Cardiac muscle cell (in vitro differentiated cells and primary cell): Measurements from ENCODE around the gene VTA1. TPM values are rescaled to one million over a fixed set of nuclear protein-coding genes. Genes with fewer than 3 reads are reported as not detected.
A peak's percentile ranks its signal among the peaks of the same experiment; 100 is the strongest.
"Not testable (repeated sequence)": the region's sequence is repeated elsewhere in the genome, so short reads cannot be mapped to it uniquely, and the experiment has no call there.

Experiments used
- DNase-seq, 2 donors: peaks; one replicate each; pipeline versions ENCODE4 v3.0.0 to v3.0.0-alpha.2; 2010 to 2017; ENCODE audit warnings: low read depth in 1 of 2, low spot score in 1 of 2
- H3K27ac ChIP-seq: fragments of 200-600 bp; sonication (generic); 2 replicates; pipeline ENCODE4 v1.5.1; 2016
- H3K27me3 ChIP-seq: fragments of 200-600 bp; sonication (generic); 2 replicates; pipeline ENCODE4 v1.6.0; 2016; ENCODE audit warnings: control low read depth
- H3K36me3 ChIP-seq: fragments of 200-600 bp; sonication (generic); 2 replicates; pipeline ENCODE4 v1.5.1; 2016; ENCODE audit warnings: control low read depth
- H3K4me1 ChIP-seq: fragments of 200-600 bp; sonication (generic); 2 replicates; pipeline ENCODE4 v1.8.1; 2017; ENCODE audit warnings: low read depth, mild to moderate bottlenecking, mixed run types
- H3K4me3 ChIP-seq: fragments of 200-600 bp; sonication (generic); 2 replicates; pipeline ENCODE4 v1.5.1; 2016; ENCODE audit warnings: mild to moderate bottlenecking
- H3K9me3 ChIP-seq: fragments of 200-600 bp; sonication (generic); 2 replicates; pipeline ENCODE4 v1.5.1; 2017; ENCODE audit warnings: low read depth, mild to moderate bottlenecking, control low read depth
- polyA plus RNA-seq: library from polyadenylated mRNA; unstranded; fragments of >200 nt; fragmentation: Nextera tagmentation; extraction: Ambion mirVana; gene quantifications from 2 replicates; pipeline ENCODE4 v1.2.1, GENCODE V29; 2016
- total RNA-seq: library from RNA; depleted of rRNA; stranded (reverse); fragments of >200 nt; gene quantifications from 2 replicates; pipeline ENCODE4 v1.2.3, GENCODE V29; 2016
- TF ChIP-seq, protein P1 (sequence below): IDR thresholded peaks from 2 replicates; pipeline ENCODE4 v1.5.1; 2012; ENCODE audit warnings: low read depth, mild to moderate bottlenecking, low read length

VTA1 gene, protein sequence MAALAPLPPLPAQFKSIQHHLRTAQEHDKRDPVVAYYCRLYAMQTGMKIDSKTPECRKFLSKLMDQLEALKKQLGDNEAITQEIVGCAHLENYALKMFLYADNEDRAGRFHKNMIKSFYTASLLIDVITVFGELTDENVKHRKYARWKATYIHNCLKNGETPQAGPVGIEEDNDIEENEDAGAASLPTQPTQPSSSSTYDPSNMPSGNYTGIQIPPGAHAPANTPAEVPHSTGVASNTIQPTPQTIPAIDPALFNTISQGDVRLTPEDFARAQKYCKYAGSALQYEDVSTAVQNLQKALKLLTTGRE
- total RNA-seq (44.0 and 48.6 TPM in 2 replicates), polyA plus RNA-seq (93.0 and 101 TPM in 2 replicates)

DNA sequence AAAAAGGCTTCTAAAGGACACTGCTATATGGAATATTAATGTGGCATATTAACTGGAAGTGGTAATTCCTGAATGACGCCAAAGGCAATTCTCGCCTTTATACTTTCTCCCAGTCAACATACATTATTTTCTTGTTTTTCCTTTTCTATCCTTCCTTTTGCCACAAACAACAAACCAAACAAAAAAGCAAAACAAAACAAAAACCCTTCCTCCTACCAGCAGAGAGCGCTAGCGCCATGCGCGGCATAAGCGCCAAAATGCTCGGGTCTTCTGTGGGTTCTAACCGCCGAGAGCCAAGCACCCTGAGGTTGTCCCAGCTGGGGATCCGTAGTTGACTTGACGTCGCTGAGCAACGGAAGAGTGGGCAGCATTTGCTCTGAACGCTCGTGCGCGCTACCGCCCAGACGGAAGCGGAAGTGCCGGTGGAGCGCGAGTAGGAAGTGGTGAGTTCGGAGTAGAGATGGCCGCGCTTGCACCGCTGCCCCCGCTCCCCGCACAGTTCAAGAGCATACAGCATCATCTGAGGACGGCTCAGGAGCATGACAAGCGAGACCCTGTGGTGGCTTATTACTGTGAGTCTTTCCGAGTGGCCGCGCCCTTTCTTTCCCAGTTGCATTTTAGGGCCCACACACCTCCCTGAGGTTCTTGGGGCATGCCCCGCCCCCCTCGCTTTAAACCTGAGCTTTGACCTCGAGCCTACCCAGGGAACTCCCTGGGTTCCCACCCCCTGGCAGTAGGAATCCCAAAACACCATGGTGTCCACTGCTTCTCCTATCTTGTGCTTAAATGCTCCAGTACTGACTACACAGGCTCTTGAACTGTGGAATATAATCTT, at the start of gene VTA1, which contains the start of gene NMBR:
Gene VTA1, plus strand, starts transcription at position 436 of the 835 bp plus-strand sequence. Its CDS starts 25 bp downstream, at position 461.
Gene NMBR, minus strand, starts transcription at position 295 of the 835 bp plus-strand sequence. CDS start 58,464 bp downstream, outside the sequence.
- Histone ChIP-seq H3K4me1 (peaks cover 3% of the 10 kb centered on the region), H3K4me3 (peak within 1 kb of the TSS; percentile 64), H3K27ac (peak within 1 kb of the TSS; percentile 69), H3K36me3 (no peaks in the 10 kb centered on the region), H3K27me3 (no peaks in the 10 kb centered on the region), H3K9me3 (no peaks in the 10 kb centered on the region)
- TF ChIP-seq, protein P1, sequence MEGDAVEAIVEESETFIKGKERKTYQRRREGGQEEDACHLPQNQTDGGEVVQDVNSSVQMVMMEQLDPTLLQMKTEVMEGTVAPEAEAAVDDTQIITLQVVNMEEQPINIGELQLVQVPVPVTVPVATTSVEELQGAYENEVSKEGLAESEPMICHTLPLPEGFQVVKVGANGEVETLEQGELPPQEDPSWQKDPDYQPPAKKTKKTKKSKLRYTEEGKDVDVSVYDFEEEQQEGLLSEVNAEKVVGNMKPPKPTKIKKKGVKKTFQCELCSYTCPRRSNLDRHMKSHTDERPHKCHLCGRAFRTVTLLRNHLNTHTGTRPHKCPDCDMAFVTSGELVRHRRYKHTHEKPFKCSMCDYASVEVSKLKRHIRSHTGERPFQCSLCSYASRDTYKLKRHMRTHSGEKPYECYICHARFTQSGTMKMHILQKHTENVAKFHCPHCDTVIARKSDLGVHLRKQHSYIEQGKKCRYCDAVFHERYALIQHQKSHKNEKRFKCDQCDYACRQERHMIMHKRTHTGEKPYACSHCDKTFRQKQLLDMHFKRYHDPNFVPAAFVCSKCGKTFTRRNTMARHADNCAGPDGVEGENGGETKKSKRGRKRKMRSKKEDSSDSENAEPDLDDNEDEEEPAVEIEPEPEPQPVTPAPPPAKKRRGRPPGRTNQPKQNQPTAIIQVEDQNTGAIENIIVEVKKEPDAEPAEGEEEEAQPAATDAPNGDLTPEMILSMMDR, result peak; percentile 94
- DNase-seq, result peak; percentile 98 to 100

GRCh38 chr6:142104820-142105219, 42.2 kb upstream of the VTA1 start:
- not testable (repeated sequence) for DNase-seq, H3K27me3 ChIP-seq, H3K27ac ChIP-seq, H3K4me3 ChIP-seq, H3K9me3 ChIP-seq, H3K36me3 ChIP-seq, H3K4me1 ChIP-seq

DNA sequence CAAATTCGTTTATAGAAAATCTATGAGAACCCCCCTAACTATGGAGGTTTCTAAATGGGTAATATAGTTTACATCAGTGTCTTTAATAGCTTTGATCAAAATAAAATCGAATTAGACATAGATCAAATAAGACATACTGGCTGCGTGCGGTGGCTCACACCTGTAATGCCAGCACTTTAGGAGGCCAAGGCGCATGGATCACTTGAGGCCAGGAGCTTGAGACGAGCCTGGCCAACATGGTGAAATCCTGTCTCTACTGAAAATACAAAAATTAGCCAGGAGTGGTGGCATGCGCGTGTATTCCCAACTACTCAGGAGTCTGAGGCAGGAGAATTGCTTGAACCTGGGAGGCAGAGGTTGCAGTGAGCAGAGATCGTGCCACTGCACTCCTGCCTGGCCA, 36.2 kb upstream of the VTA1 start:
- not testable (repeated sequence) for H3K4me1 ChIP-seq, H3K4me3 ChIP-seq, H3K27ac ChIP-seq, H3K36me3 ChIP-seq, DNase-seq, H3K27me3 ChIP-seq, H3K9me3 ChIP-seq

- Histone ChIP-seq H3K9me3 (no peaks in the 10 kb centered on the region), H3K4me1 (no peaks in the 10 kb centered on the region)
- TF ChIP-seq, protein P1, result peak; percentile 75
These were observed 34.5 kb upstream of the VTA1 start for GRCh38 chr6:142112451-142113061.

DNA sequence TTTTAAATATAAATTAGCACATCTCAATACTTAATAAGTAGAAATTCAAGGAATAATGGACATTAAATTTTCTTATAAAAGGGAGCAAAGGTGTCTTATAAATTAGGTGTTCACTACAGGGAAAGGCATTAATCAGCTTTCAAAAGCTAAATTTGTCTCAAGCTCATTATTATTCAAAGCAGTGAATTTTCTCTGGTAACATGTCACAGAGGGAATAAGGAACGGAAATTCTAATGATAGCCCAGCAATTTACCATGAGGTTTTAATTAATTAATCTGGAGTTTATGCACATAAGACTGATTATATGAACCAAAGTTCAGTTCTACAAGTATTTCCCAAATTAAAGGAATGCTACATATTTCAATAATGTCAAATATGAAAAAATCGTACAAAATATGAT, 29.7 kb upstream of the VTA1 start:
- no peaks in the 10 kb centered on the region for H3K9me3 ChIP-seq
- H3K4me1 ChIP-seq, result no peaks in the 10 kb centered on the region
- H3K27me3 ChIP-seq, result no peaks in the 10 kb centered on the region
- H3K4me3 ChIP-seq, result no peak overlapping the region
- H3K27ac ChIP-seq, result no peak overlapping the region
- no peak for DNase-seq
- H3K36me3 ChIP-seq, result no peaks in the 10 kb centered on the region
- TF ChIP-seq, protein P1, result no peak

More at GRCh38 chr6:142112451-142113061, 34.5 kb upstream of the VTA1 start:
- H3K27me3 ChIP-seq, result no peaks in the 10 kb centered on the region
- H3K36me3 ChIP-seq, result no peaks in the 10 kb centered on the region
- H3K27ac ChIP-seq, result no peak overlapping the region
- peak; percentile 85 to 89 for DNase-seq
- no peak overlapping the region for H3K4me3 ChIP-seq

DNA sequence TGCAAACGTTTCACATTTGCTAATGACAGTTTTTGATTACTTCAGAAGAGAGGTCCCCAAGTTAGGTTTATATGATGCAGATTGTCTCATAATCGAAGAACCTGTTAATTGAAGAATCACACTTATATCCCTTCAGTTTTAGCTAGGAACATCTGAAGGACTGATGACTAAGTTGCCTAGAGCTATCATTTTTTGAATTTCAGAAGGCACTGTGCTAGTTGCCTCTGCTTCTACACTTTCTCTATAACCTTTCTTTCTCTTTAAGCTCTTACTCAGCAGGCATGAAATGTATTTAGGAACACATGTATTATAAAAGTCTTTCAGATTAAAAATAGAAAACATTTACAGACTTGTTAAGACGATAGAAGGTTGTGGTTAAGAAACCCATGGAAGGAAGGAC, 28.7 kb upstream of the VTA1 start:
- no peaks in the 10 kb centered on the region for H3K9me3 ChIP-seq
- TF ChIP-seq, protein P1, result no peak
- H3K27me3 ChIP-seq, result no peaks in the 10 kb centered on the region
- no peak for DNase-seq
- H3K4me1 ChIP-seq, result no peaks in the 10 kb centered on the region
- no peak overlapping the region for H3K4me3 ChIP-seq
- H3K36me3 ChIP-seq, result no peaks in the 10 kb centered on the region
- H3K27ac ChIP-seq, result no peak overlapping the region
